ENCODE results near the gene TMCO4.
"Not testable (repeated sequence)": the region's sequence is repeated elsewhere in the genome, so short reads cannot be mapped to it uniquely, and the experiment has no call there.

DNA sequence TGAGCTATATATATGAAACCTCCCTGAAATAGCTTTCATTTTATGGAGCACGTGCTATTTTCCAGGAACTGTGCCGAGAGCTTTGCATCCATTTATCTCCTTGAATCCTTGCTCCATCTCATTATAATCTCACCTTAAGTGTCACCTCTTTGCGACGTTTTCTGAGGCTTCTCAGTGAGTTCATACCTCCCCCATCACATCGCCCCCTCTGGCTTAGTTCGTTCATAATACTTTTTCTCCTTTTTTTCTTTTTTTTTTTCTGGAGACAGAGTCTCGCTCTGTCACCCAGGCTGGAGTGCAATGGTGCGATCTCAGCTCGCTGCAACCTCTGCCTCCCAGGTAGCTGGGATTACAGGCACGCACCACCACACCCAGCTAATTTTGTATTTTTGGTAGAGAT lies 160.5 kb downstream of the TMCO4 start:
- TF ChIP-seq, protein P1, sequence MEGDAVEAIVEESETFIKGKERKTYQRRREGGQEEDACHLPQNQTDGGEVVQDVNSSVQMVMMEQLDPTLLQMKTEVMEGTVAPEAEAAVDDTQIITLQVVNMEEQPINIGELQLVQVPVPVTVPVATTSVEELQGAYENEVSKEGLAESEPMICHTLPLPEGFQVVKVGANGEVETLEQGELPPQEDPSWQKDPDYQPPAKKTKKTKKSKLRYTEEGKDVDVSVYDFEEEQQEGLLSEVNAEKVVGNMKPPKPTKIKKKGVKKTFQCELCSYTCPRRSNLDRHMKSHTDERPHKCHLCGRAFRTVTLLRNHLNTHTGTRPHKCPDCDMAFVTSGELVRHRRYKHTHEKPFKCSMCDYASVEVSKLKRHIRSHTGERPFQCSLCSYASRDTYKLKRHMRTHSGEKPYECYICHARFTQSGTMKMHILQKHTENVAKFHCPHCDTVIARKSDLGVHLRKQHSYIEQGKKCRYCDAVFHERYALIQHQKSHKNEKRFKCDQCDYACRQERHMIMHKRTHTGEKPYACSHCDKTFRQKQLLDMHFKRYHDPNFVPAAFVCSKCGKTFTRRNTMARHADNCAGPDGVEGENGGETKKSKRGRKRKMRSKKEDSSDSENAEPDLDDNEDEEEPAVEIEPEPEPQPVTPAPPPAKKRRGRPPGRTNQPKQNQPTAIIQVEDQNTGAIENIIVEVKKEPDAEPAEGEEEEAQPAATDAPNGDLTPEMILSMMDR (conservative IDR thresholded peaks at IDR 0.05; ENCODE audit: low read depth, low read length): not testable (repeated sequence)
- not testable (repeated sequence) for TF ChIP-seq EZH2 (IDR thresholded peaks at IDR 0.05; ENCODE audit: low read length, unreplicated experiment)
